Thymus (tissue), 11 donors: Measurements from ENCODE around the gene MYH10. TPM values are rescaled to one million over a fixed set of nuclear protein-coding genes. Genes with fewer than 3 reads are reported as not detected.

ENCODE experiments used
- DNase-seq, 9 donors: peaks; one replicate each; pipeline ENCODE4 v3.0.0-alpha.2; 2013; ENCODE audit warnings: low spot score in 9 of 9, low read depth in 6 of 9, missing footprints in 1 of 9
- H3K27ac ChIP-seq, 2 donors: one replicate each; pipeline ENCODE4 v1.5.1; 2013; ENCODE audit warnings: control low read depth in 1 of 2, low read depth in 1 of 2, low read length in 1 of 2, mild to moderate bottlenecking in 1 of 2, moderate library complexity in 1 of 2
- H3K27me3 ChIP-seq, 2 donors: one replicate each; pipeline ENCODE4 v1.5.1; 2013; ENCODE audit warnings: low read length in 1 of 2; ENCODE audit not compliant: control insufficient read depth in 2 of 2, insufficient read depth in 1 of 2
- H3K36me3 ChIP-seq, 2 donors: one replicate each; pipeline ENCODE4 v1.5.1; 2013; ENCODE audit warnings: low read length in 1 of 2, mild to moderate bottlenecking in 1 of 2, moderate library complexity in 1 of 2; ENCODE audit not compliant: control insufficient read depth in 2 of 2, insufficient read depth in 2 of 2
- H3K4me1 ChIP-seq, 2 donors: one replicate each; pipeline ENCODE4 v1.5.1; 2013; ENCODE audit warnings: low read length in 2 of 2; ENCODE audit not compliant: control insufficient read depth in 2 of 2, insufficient read depth in 2 of 2
- H3K4me3 ChIP-seq, 2 donors: one replicate each; pipeline ENCODE4 v1.5.1; 2013; ENCODE audit warnings: low read length in 2 of 2, control low read depth in 1 of 2, mild to moderate bottlenecking in 1 of 2
- H3K9me3 ChIP-seq, 2 donors: one replicate each; pipeline ENCODE4 v1.5.1; 2013; ENCODE audit warnings: low read length in 1 of 2, mild to moderate bottlenecking in 1 of 2; ENCODE audit not compliant: control insufficient read depth in 2 of 2, insufficient read depth in 1 of 2
- WGBS: extraction: QIAGEN DNeasy Blood & Tissue Kit; methylation state at CpG from one replicate; pipeline ENCODE4 v1.1.7; 2013; 5-methylcytosine and 5-hydroxymethylcytosine counted together
- polyA plus RNA-seq: library from polyadenylated mRNA; stranded (reverse); fragments of 200-250 nt; gene quantifications from one replicate; pipeline ENCODE4 v1.2.3, GENCODE V29; 2013
- total RNA-seq: library from RNA; stranded (reverse); fragments of 120-200 nt; gene quantifications from one replicate; pipeline ENCODE4 v1.2.4, GENCODE V29; 2013
- donor health status: healthy.

Gene MYH10
- total and polyA plus RNA-seq, 2 donors = 4.2 to 13.2 TPM

GRCh38 chr17:8654822-8655221 is 24.3 kb upstream of the MYH10 start:
- DNase-seq = no peak
- H3K27ac ChIP-seq = no peak overlapping the region
- no peak overlapping the region for H3K4me3 ChIP-seq
- WGBS = 73% methylated on average over 4 of the region's 4 CpGs
- no peaks in the 10 kb centered on the region for H3K36me3 ChIP-seq
- peaks cover 0 to 2% of the 10 kb centered on the region in 2 donors for H3K27me3 ChIP-seq
- no peaks in the 10 kb centered on the region for H3K4me1 ChIP-seq
- peaks cover 0 to 3% of the 10 kb centered on the region in 2 donors for H3K9me3 ChIP-seq

- no peak overlapping the region for H3K4me3 ChIP-seq
- no peaks in the 10 kb centered on the region for H3K36me3 ChIP-seq
- no peak for DNase-seq
- no peaks in the 10 kb centered on the region for H3K9me3 ChIP-seq
- H3K4me1 ChIP-seq = no peaks in the 10 kb centered on the region
- H3K27me3 ChIP-seq = peaks cover 0 to 5% of the 10 kb centered on the region in 2 donors
- no peak overlapping the region for H3K27ac ChIP-seq
- 74% methylated on average over 4 of the region's 4 CpGs for WGBS
Observed at GRCh38 chr17:8651013-8651412, 20.5 kb upstream of the MYH10 start.

- H3K4me1 ChIP-seq = no peaks in the 10 kb centered on the region
- H3K36me3 ChIP-seq = no peaks in the 10 kb centered on the region
- no peak overlapping the region for H3K4me3 ChIP-seq
- WGBS = 94% methylated on average over 1 of the region's 1 CpG
- no peak overlapping the region for H3K27ac ChIP-seq
- no peaks in the 10 kb centered on the region for H3K9me3 ChIP-seq
- DNase-seq = no peak
- H3K27me3 ChIP-seq = peaks cover 0 to 5% of the 10 kb centered on the region in 2 donors
Observed at GRCh38 chr17:8650119-8650499, 19.6 kb upstream of the MYH10 start.

GRCh38 chr17:8649157-8650118 is 18.9 kb upstream of the MYH10 start:
- 94% methylated on average over 17 of the region's 17 CpGs for WGBS

GRCh38 chr17:8647956-8648355 is 17.4 kb upstream of the MYH10 start:
- H3K4me3 ChIP-seq = no peak overlapping the region
- H3K4me1 ChIP-seq = no peaks in the 10 kb centered on the region
- H3K36me3 ChIP-seq = no peaks in the 10 kb centered on the region
- DNase-seq = no peak
- H3K27ac ChIP-seq = no peak overlapping the region
- peaks cover 0 to 7% of the 10 kb centered on the region in 2 donors for H3K27me3 ChIP-seq
- 96% methylated on average over 7 of the region's 7 CpGs for WGBS
- H3K9me3 ChIP-seq = no peaks in the 10 kb centered on the region

More at GRCh38 chr17:8649157-8650118, 18.9 kb upstream of the MYH10 start:
- Histone ChIP-seq H3K9me3 (no peaks in the 10 kb centered on the region), H3K36me3 (no peaks in the 10 kb centered on the region), H3K27me3 (peaks cover 0 to 5% of the 10 kb centered on the region in 2 donors), H3K4me1 (no peaks in the 10 kb centered on the region), H3K4me3 (no peak overlapping the region), H3K27ac (no peak overlapping the region)
- DNase-seq = no peak

- H3K9me3 ChIP-seq = no peaks in the 10 kb centered on the region
- no peaks in the 10 kb centered on the region for H3K36me3 ChIP-seq
- H3K4me3 ChIP-seq = no peak overlapping the region
- peaks cover 0 to 7% of the 10 kb centered on the region in 2 donors for H3K27me3 ChIP-seq
- no peaks in the 10 kb centered on the region for H3K4me1 ChIP-seq
- no peak for DNase-seq
- H3K27ac ChIP-seq = no peak overlapping the region
- WGBS = 94% methylated on average over 7 of the region's 7 CpGs
Observed at GRCh38 chr17:8647202-8647601, 16.7 kb upstream of the MYH10 start.

- Histone ChIP-seq H3K4me3 (no peak overlapping the region), H3K9me3 (no peaks in the 10 kb centered on the region), H3K27ac (no peak overlapping the region), H3K36me3 (no peaks in the 10 kb centered on the region), H3K4me1 (no peaks in the 10 kb centered on the region), H3K27me3 (peaks cover 0 to 8% of the 10 kb centered on the region in 2 donors)
- 99% methylated on average over 4 of the region's 4 CpGs for WGBS
- DNase-seq = no peak
Observed at GRCh38 chr17:8644507-8644902, 14.0 kb upstream of the MYH10 start.

GRCh38 chr17:8643855-8644506 is 13.5 kb upstream of the MYH10 start:
- no peak overlapping the region for H3K27ac ChIP-seq
- no peak for DNase-seq
- peaks cover 0 to 8% of the 10 kb centered on the region in 2 donors for H3K27me3 ChIP-seq
- no peaks in the 10 kb centered on the region for H3K4me1 ChIP-seq
- WGBS = 95% methylated on average over 11 of the region's 11 CpGs
- no peaks in the 10 kb centered on the region for H3K9me3 ChIP-seq
- no peaks in the 10 kb centered on the region for H3K36me3 ChIP-seq
- no peak overlapping the region for H3K4me3 ChIP-seq

GRCh38 chr17:8639709-8640108 is 9.2 kb upstream of the MYH10 start:
- H3K27me3 ChIP-seq = peaks cover 0 to 7% of the 10 kb centered on the region in 2 donors
- 94% methylated on average over 1 of the region's 1 CpG for WGBS
- no peaks in the 10 kb centered on the region for H3K4me1 ChIP-seq

More at GRCh38 chr17:8639709-8640108, 9.2 kb upstream of the MYH10 start:
- H3K4me3 ChIP-seq = no peak overlapping the region
- no peaks in the 10 kb centered on the region for H3K36me3 ChIP-seq
- no peak overlapping the region for H3K27ac ChIP-seq
- no peak for DNase-seq
- H3K9me3 ChIP-seq = no peaks in the 10 kb centered on the region
